MCF 10A (cell line): ENCODE data around the gene MBL2. TPM values are rescaled to one million over a fixed set of nuclear protein-coding genes. Genes with fewer than 3 reads are reported as not detected.

ENCODE experiments used
- BruUV-seq: library from RNA; stranded (reverse); fragments of 400-500 nt; replicated peaks from 2 replicates; lab custom pipeline; 2021; lab: Mats Ljungman, UMichigan
- CTCF ChIA-PET: fragments of 300-600 bp; sonication (Branson Sonifier 250); formaldehyde crosslinking; extraction: SDS; loops from one replicate; lab custom pipeline; 2021; ENCODE audit warnings: antibody characterized with exemption, inconsistent platforms; lab: Yijun Ruan, JAX
- POLR2A ChIA-PET: fragments of 300-600, 350-650 bp; sonication (Branson Sonifier 250); formaldehyde crosslinking; extraction: SDS; loops from one replicate; lab custom pipeline; 2020; ENCODE audit warnings: antibody characterized with exemption, inconsistent platforms; lab: Yijun Ruan, JAX
- DNase-seq: peaks from one replicate; pipeline ENCODE4 v3.0.0-alpha.2; 2018; ENCODE audit not compliant: unreplicated experiment
- H3K27ac Mint-ChIP-seq: one replicate; pipeline ENCODE4 v1.8.0; 2022; ENCODE audit warnings: mild to moderate bottlenecking, low read depth, mixed read lengths; ENCODE audit not compliant: unreplicated experiment
- H3K27me3 Mint-ChIP-seq: one replicate; pipeline ENCODE4 v1.8.0; 2022; ENCODE audit warnings: mixed read lengths; ENCODE audit not compliant: insufficient read depth, unreplicated experiment
- H3K36me3 Mint-ChIP-seq: one replicate; pipeline ENCODE4 v1.8.0; 2022; ENCODE audit warnings: mild to moderate bottlenecking, moderate library complexity, mixed read lengths; ENCODE audit not compliant: insufficient read depth, unreplicated experiment
- H3K4me1 Mint-ChIP-seq: one replicate; pipeline ENCODE4 v1.8.0; 2022; ENCODE audit warnings: mixed read lengths; ENCODE audit not compliant: insufficient read depth, unreplicated experiment
- H3K4me3 Mint-ChIP-seq: one replicate; pipeline ENCODE4 v1.8.0; 2022; ENCODE audit warnings: mild to moderate bottlenecking, moderate library complexity, mixed read lengths; ENCODE audit not compliant: unreplicated experiment
- H3K9me3 Mint-ChIP-seq: one replicate; pipeline ENCODE4 v1.8.0; 2022; ENCODE audit warnings: mixed read lengths; ENCODE audit not compliant: unreplicated experiment
- CTCF ChIP-seq: fragments of 200-600 bp; IDR thresholded peaks from one replicate; pipeline ENCODE4 v1.8.0; 2022; ENCODE audit warnings: antibody characterized with exemption, mild to moderate bottlenecking; ENCODE audit not compliant: unreplicated experiment
- intact Hi-C: fragments of 100-400 bp; cut with micrococcal nuclease; formaldehyde crosslinking; loops from 2 replicates; pipeline ENCODE4 v1.14.1; 2022
- total RNA-seq: library from RNA; stranded (reverse); gene quantifications from 2 replicates; pipeline ENCODE4 v1.2.3, GENCODE V29; 2022

The MBL2 gene
- total RNA-seq, 1 experiment from 2014 or later: not detected

GRCh38 chr10:52801947-52802346 is 29.4 kb upstream of the MBL2 start:
- DNase-seq: peak; percentile 34
- H3K27ac Mint-ChIP-seq: peak overlapping the region; percentile 59
- ChIA-PET POLR2A (no interaction called here), CTCF (interaction anchor here (1.0 kb wide), 1 partner anchor 16 kb away, joined by 3 read pairs; no protein-coding TSS in a partner anchor)
- H3K4me1 Mint-ChIP-seq: peaks cover 11% of the 10 kb centered on the region
- no peak for TF ChIP-seq CTCF
- H3K36me3 Mint-ChIP-seq: no peaks in the 10 kb centered on the region
- H3K9me3 Mint-ChIP-seq: peaks cover 9% of the 10 kb centered on the region
- no peaks in the 10 kb centered on the region for H3K27me3 Mint-ChIP-seq
- intact Hi-C loops: no loop called here
- no peak overlapping the region for H3K4me3 Mint-ChIP-seq
- no TSS peak for BruUV-seq

- TF ChIP-seq CTCF: no peak
Observed at GRCh38 chr10:52786098-52786497, 13.5 kb upstream of the MBL2 start.

GRCh38 chr10:52785418-52785817 is 12.8 kb upstream of the MBL2 start:
- no peak for DNase-seq
- ChIA-PET POLR2A (no interaction called here), CTCF (interaction anchor here (1.1 to 4.7 kb wide), 3 partner anchors 10 to 140 kb away, joined by 3 to 49 read pairs (median 3); no protein-coding TSS in a partner anchor)
- Mint-ChIP-seq H3K27ac (no peak overlapping the region), H3K36me3 (no peaks in the 10 kb centered on the region), H3K4me1 (no peaks in the 10 kb centered on the region), H3K27me3 (no peaks in the 10 kb centered on the region), H3K9me3 (peaks cover 6% of the 10 kb centered on the region), H3K4me3 (no peak overlapping the region)
- BruUV-seq: no TSS peak
- intact Hi-C loops: no loop called here
- TF ChIP-seq CTCF: no peak

More at GRCh38 chr10:52786098-52786497, 13.5 kb upstream of the MBL2 start:
- CTCF ChIA-PET: interaction anchor here (0.6 to 4.7 kb wide), 4 partner anchors 11 to 794 kb away, joined by 3 to 49 read pairs (median 3); no protein-coding TSS in a partner anchor
- BruUV-seq: no TSS peak
- Mint-ChIP-seq H3K27me3 (no peaks in the 10 kb centered on the region), H3K9me3 (peaks cover 6% of the 10 kb centered on the region), H3K27ac (no peak overlapping the region), H3K4me3 (no peak overlapping the region), H3K4me1 (no peaks in the 10 kb centered on the region), H3K36me3 (no peaks in the 10 kb centered on the region)
- intact Hi-C loops: no loop called here
- POLR2A ChIA-PET: no interaction called here
- no peak for DNase-seq

GRCh38 chr10:52783726-52784125 is 11.1 kb upstream of the MBL2 start:
- CTCF ChIA-PET: interaction anchor here (0.5 to 1.3 kb wide), 6 partner anchors 19 to 1841 kb away, joined by 3 to 10 read pairs (median 3); partner anchors contain the start of gene DKK1
- intact Hi-C loops: no loop called here
- no peak for TF ChIP-seq CTCF

More at GRCh38 chr10:52783726-52784125, 11.1 kb upstream of the MBL2 start:
- BruUV-seq: no TSS peak
- H3K27me3 Mint-ChIP-seq: no peaks in the 10 kb centered on the region
- H3K4me3 Mint-ChIP-seq: no peak overlapping the region
- peaks cover 6% of the 10 kb centered on the region for H3K9me3 Mint-ChIP-seq
- DNase-seq: no peak
- no peak overlapping the region for H3K27ac Mint-ChIP-seq
- no peaks in the 10 kb centered on the region for H3K4me1 Mint-ChIP-seq
- no peaks in the 10 kb centered on the region for H3K36me3 Mint-ChIP-seq
- POLR2A ChIA-PET: no interaction called here
